GM12892 (cell line): Measurements from ENCODE around the gene PAK6.

Experiments used
- POLR2A ChIP-seq: IDR thresholded peaks from 2 replicates; pipeline ENCODE4 v1.6.1; 2011; ENCODE audit warnings: low read depth, low read length, control low read depth
- POLR2AphosphoS5 ChIP-seq: IDR thresholded peaks from 2 replicates; pipeline ENCODE4 v1.6.1; 2011; ENCODE audit warnings: low read depth, low read length, control low read depth
- TAF1 ChIP-seq: IDR thresholded peaks from 2 replicates; pipeline ENCODE4 v1.6.1; 2011; ENCODE audit warnings: low read depth, mild to moderate bottlenecking, control low read depth, low read length, borderline replicate concordance

DNA sequence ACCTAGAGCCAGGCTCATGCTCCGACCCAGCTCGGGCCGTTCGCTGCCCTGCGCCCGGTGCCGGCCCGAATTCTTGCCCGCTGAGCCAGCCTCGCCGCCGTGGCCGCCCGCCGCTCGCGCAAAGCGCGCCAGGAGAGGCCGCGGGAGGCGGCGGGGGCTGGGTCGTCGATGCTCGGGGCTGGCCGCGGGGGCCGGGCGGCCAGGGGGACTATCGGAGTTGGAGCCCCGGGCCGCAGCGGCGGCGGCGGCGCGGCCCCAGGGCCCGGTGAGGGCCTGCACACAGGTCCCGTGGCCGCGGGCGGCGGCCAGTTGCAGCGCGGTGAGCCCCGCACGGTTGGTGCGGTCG, 42.9 kb downstream of the PAK6 start:
- TF ChIP-seq POLR2A (no peak), POLR2AphosphoS5 (no peak), TAF1 (no peak)
